HepG2 (cell line): ENCODE measurements around the gene ZNF771. TPM values are rescaled to one million over a fixed set of nuclear protein-coding genes. Genes with fewer than 3 reads are reported as not detected.

Source experiments
- ARID2 ChIP-seq: sonication (generic); formaldehyde crosslinking; IDR thresholded peaks from 2 replicates; pipeline ENCODE4 v1.8.1; 2022; ENCODE audit warnings: mild to moderate bottlenecking, missing genetic modification reagents, borderline replicate concordance
- BCL6 ChIP-seq: IDR thresholded peaks from 2 replicates; pipeline ENCODE4 v1.6.1; 2016; ENCODE audit warnings: missing genetic modification reagents, missing compliant biosample characterization
- CCAR2 ChIP-seq: fragments of 200-400 bp; formaldehyde crosslinking; optimal IDR thresholded peaks from 2 replicates; pipeline ENCODE3; 2018; ENCODE audit warnings: low read depth, mild to moderate bottlenecking, low read length, moderate library complexity
- FOXP4 ChIP-seq: sonication (generic); formaldehyde crosslinking; IDR thresholded peaks from 2 replicates; pipeline ENCODE4 v1.4.0; 2020; ENCODE audit warnings: missing genetic modification reagents
- GFI1 ChIP-seq: sonication (generic); formaldehyde crosslinking; IDR thresholded peaks from 2 replicates; pipeline ENCODE4 v1.5.0; 2020; ENCODE audit warnings: missing genetic modification reagents, mild to moderate bottlenecking, borderline replicate concordance
- HOMEZ ChIP-seq: IDR thresholded peaks from 2 replicates; pipeline ENCODE4 v1.6.1; 2016; ENCODE audit warnings: low read depth
- IKZF4 ChIP-seq: sonication (generic); formaldehyde crosslinking; IDR thresholded peaks from 2 replicates; pipeline ENCODE4 v1.5.1; 2020; ENCODE audit warnings: borderline replicate concordance, mild to moderate bottlenecking, low read depth, missing genetic modification reagents; ENCODE audit errors: not compliant biosample characterization
- MLX ChIP-seq: IDR thresholded peaks from 2 replicates; pipeline ENCODE4 v1.6.1; 2016
- PBX2 ChIP-seq: IDR thresholded peaks from 2 replicates; pipeline ENCODE4 v1.6.1; 2016; ENCODE audit warnings: control low read depth
- PHF21A ChIP-seq: sonication (generic); formaldehyde crosslinking; IDR thresholded peaks from 2 replicates; pipeline ENCODE4 v1.5.0; 2020; ENCODE audit warnings: mild to moderate bottlenecking, missing genetic modification reagents
- SOX5 ChIP-seq: IDR thresholded peaks from 2 replicates; pipeline ENCODE4 v1.6.1; 2016; ENCODE audit warnings: borderline replicate concordance
- ZNF180 ChIP-seq: sonication (generic); formaldehyde crosslinking; IDR thresholded peaks from 2 replicates; pipeline ENCODE4 v1.4.0; 2020; ENCODE audit warnings: low read depth, missing genetic modification reagents, borderline replicate concordance
- ZNF317 ChIP-seq: sonication (generic); formaldehyde crosslinking; IDR thresholded peaks from 2 replicates; pipeline ENCODE4 v1.5.0; 2020; ENCODE audit warnings: mild to moderate bottlenecking, missing genetic modification reagents
- ZNF430 ChIP-seq: sonication (generic); formaldehyde crosslinking; IDR thresholded peaks from 2 replicates; pipeline ENCODE4 v1.9.0; 2021; ENCODE audit warnings: mild to moderate bottlenecking, missing genetic modification reagents
- ZNF615 ChIP-seq: sonication (generic); formaldehyde crosslinking; IDR thresholded peaks from 2 replicates; pipeline ENCODE4 v1.5.0; 2020; ENCODE audit warnings: mild to moderate bottlenecking, missing genetic modification reagents, borderline replicate concordance
- polyA plus RNA-seq, 8 experiments: library from polyadenylated mRNA; depleted of rRNA in 3 of 8; stranded (reverse) in 7 of 8; unstranded in 1 of 8; fragments of >200 nt; fragmentation: Illumina TruSeq in 4 of 8; extraction: Trizol in 4 of 8; gene quantifications; 2 replicates each; pipeline versions ENCODE4 v1.2.1 to v1.2.3, GENCODE V29; 2011 to 2016; ENCODE audit warnings: low read depth in 4 of 8, missing spikeins in 1 of 8, mixed read lengths in 1 of 8; ENCODE audit not compliant: insufficient read depth in 1 of 8
- total RNA-seq, 5 experiments: library from RNA; depleted of rRNA; stranded (reverse); fragments of >200 nt; fragmentation: Illumina TruSeq; extraction: Trizol; gene quantifications; 2 replicates each; pipeline ENCODE4 v1.2.3, GENCODE V29; 2016; ENCODE audit warnings: low read depth in 1 of 5

The ZNF771 gene
- total and polyA plus RNA-seq, 2 of the 13 experiments (the other 11 are each of a cell fraction or from before 2014, with no cell fraction given) = 5.0 to 11.8 TPM

- TF ChIP-seq HOMEZ (0 out of 2 replicates have a peak, but pooled peaks have one; percentile 9), BCL6 (CRISPR knock-in tag) (0 out of 2 replicates have a peak, but pooled peaks have one; percentile 1), CCAR2 (peak; percentile 13), PHF21A (CRISPR knock-in tag) (peak; percentile 33; the same call in 1 of the 2 replicates), ZNF317 (no peak), ZNF430 (CRISPR knock-in tag) (no peak), IKZF4 (CRISPR knock-in tag) (peak; percentile 21), PBX2 (CRISPR knock-in tag) (no peak), GFI1 (CRISPR knock-in tag) (0 out of 2 replicates have a peak, but pooled peaks have one; percentile 43), SOX5 (CRISPR knock-in tag) (no peak; the same call in 1 of the 2 replicates), FOXP4 (CRISPR knock-in tag) (no peak), ZNF180 (CRISPR knock-in tag) (0 out of 2 replicates have a peak, but pooled peaks have one; percentile 55), ZNF615 (CRISPR knock-in tag) (0 out of 2 replicates have a peak, but pooled peaks have one; percentile 22), MLX (CRISPR knock-in tag) (0 out of 2 replicates have a peak, but pooled peaks have one; percentile 16), ARID2 (0 out of 2 replicates have a peak, but pooled peaks have one; percentile 63)
Measured at GRCh38 chr16:30446203-30446595, 38.8 kb downstream of the ZNF771 start (continued).
